HepG2 (cell line): Measurements from ENCODE around the gene CYP4A22. TPM values are rescaled to one million over a fixed set of nuclear protein-coding genes. Genes with fewer than 3 reads are reported as not detected.

ENCODE experiments used
- EZH2 ChIP-seq: conservative IDR thresholded peaks from 2 replicates; pipeline ENCODE4 v1.6.1; 2012; ENCODE audit warnings: mild to moderate bottlenecking, low read depth, low read length, moderate library complexity
- FOXC1 ChIP-seq: sonication (generic); formaldehyde crosslinking; IDR thresholded peaks from 2 replicates; pipeline ENCODE4 v1.8.0; 2022; ENCODE audit warnings: mild to moderate bottlenecking, missing genetic modification reagents, borderline replicate concordance
- HCFC1 ChIP-seq: fragments of 150-350 bp; IDR thresholded peaks from 2 replicates; pipeline ENCODE4 v1.6.1; 2014; ENCODE audit warnings: low read depth, low read length
- HHEX ChIP-seq: IDR thresholded peaks from 2 replicates; pipeline ENCODE4 v1.6.1; 2016; ENCODE audit warnings: control low read depth
- IRF2 ChIP-seq: IDR thresholded peaks from 2 replicates; pipeline ENCODE4 v1.6.1; 2018; ENCODE audit warnings: missing genetic modification reagents, missing compliant biosample characterization
- PPARG ChIP-seq: conservative IDR thresholded peaks from 2 replicates; pipeline ENCODE4 v1.6.1; 2016; ENCODE audit warnings: missing biosample characterization, missing genetic modification reagents
- REL ChIP-seq: sonication (generic); formaldehyde crosslinking; conservative IDR thresholded peaks from 2 replicates; pipeline ENCODE4 v1.8.0; 2022; ENCODE audit warnings: mild to moderate bottlenecking, missing genetic modification reagents, moderate library complexity
- RFXANK ChIP-seq: IDR thresholded peaks from 2 replicates; pipeline ENCODE4 v1.6.1; 2016
- ZBTB42 ChIP-seq: sonication (generic); formaldehyde crosslinking; IDR thresholded peaks from 2 replicates; pipeline ENCODE4 v1.5.0; 2020; ENCODE audit warnings: mild to moderate bottlenecking, missing genetic modification reagents
- ZNF160 ChIP-seq: sonication (generic); formaldehyde crosslinking; IDR thresholded peaks from 2 replicates; pipeline ENCODE4 v1.8.0; 2022; ENCODE audit warnings: mild to moderate bottlenecking, inconsistent platforms, missing genetic modification reagents
- polyA plus RNA-seq, 8 experiments: library from polyadenylated mRNA; depleted of rRNA in 3 of 8; stranded (reverse) in 7 of 8; unstranded in 1 of 8; fragments of >200 nt; fragmentation: Illumina TruSeq in 4 of 8; extraction: Trizol in 4 of 8; gene quantifications; 2 replicates each; pipeline versions ENCODE4 v1.2.1 to v1.2.3, GENCODE V29; 2011 to 2016; ENCODE audit warnings: low read depth in 4 of 8, missing spikeins in 1 of 8, mixed read lengths in 1 of 8; ENCODE audit not compliant: insufficient read depth in 1 of 8
- total RNA-seq, 5 experiments: library from RNA; depleted of rRNA; stranded (reverse); fragments of >200 nt; fragmentation: Illumina TruSeq; extraction: Trizol; gene quantifications; 2 replicates each; pipeline ENCODE4 v1.2.3, GENCODE V29; 2016; ENCODE audit warnings: low read depth in 1 of 5
- TF ChIP-seq, protein P1 (sequence below): sonication (generic); formaldehyde crosslinking; IDR thresholded peaks from 2 replicates; pipeline ENCODE4 v1.5.1; 2020; ENCODE audit warnings: mild to moderate bottlenecking, moderate library complexity, missing genetic modification reagents
- TF ChIP-seq, protein P2 (sequence below): sonication (generic); formaldehyde crosslinking; IDR thresholded peaks from 2 replicates; pipeline ENCODE4 v1.8.0; 2022; ENCODE audit warnings: low read depth, missing genetic modification reagents
- TF ChIP-seq, protein P3 (sequence below): sonication (generic); formaldehyde crosslinking; IDR thresholded peaks from 2 replicates; pipeline ENCODE4 v1.4.0; 2020; ENCODE audit warnings: missing genetic modification reagents, borderline replicate concordance
- TF ChIP-seq, protein P4 (sequence below): sonication (generic); formaldehyde crosslinking; IDR thresholded peaks from 2 replicates; pipeline ENCODE4 v1.4.0; 2020; ENCODE audit warnings: missing genetic modification reagents
- TF ChIP-seq, protein P5 (sequence below), 2 experiments: sonication (generic) in 1 of 2; formaldehyde crosslinking in 1 of 2; IDR thresholded peaks; 2 replicates each; pipeline versions ENCODE4 v1.4.0 to v1.6.1; 2018 to 2020; ENCODE audit warnings: missing genetic modification reagents in 2 of 2, borderline replicate concordance in 1 of 2, low read depth in 1 of 2, mild to moderate bottlenecking in 1 of 2, missing biosample characterization in 1 of 2

The CYP4A22 gene
- total and polyA plus RNA-seq, 2 of the 13 experiments (the other 11 are each of a cell fraction or from before 2014, with no cell fraction given), result not detected

DNA sequence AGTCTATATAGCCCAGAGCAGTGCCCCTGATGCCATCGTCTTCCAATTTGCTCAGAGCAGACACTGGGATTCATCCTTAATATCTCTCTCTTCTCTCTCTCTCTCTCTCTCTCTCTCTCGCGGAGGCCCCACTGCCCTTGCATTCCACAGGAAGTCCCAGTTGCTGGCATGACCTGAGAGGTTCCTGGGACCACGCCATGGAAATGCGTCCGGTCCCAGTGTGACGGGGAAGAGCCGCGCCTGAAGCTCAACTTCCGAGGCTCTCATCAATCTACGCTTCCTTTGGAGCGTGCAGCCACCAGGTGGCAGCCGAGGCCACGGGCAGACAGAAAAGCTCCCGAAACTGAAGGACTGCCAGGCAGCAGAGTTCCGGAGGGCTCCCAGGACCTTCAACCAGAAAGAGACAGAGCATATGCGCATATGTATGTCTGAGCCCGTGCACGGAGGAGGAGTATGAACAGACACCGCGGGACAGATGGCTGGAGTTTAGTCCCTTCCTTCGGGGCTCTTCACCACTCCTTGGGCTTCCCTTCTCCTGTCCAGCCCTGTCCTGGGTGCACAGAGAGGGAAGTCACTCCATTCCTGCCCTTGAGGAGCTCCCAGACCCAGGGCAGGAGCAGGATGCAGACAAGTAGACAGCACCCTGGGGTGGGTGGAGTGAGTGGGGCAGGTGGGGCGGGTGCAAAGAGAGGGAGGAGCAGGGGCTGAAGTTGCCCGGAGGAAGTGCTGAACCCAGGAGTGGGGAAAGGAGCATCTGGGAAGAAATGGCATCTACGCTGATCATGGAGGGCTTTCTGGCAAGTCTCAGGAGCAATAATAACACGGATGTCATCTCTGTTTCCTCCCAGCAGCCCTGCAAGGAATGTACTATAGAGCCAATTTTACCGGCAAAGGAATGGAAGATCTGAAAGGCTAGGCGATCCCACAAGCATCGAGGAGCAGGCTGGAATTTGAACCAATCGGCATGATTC lies 42.1 kb downstream of the CYP4A22 start (continued):
- TF ChIP-seq, protein P1, sequence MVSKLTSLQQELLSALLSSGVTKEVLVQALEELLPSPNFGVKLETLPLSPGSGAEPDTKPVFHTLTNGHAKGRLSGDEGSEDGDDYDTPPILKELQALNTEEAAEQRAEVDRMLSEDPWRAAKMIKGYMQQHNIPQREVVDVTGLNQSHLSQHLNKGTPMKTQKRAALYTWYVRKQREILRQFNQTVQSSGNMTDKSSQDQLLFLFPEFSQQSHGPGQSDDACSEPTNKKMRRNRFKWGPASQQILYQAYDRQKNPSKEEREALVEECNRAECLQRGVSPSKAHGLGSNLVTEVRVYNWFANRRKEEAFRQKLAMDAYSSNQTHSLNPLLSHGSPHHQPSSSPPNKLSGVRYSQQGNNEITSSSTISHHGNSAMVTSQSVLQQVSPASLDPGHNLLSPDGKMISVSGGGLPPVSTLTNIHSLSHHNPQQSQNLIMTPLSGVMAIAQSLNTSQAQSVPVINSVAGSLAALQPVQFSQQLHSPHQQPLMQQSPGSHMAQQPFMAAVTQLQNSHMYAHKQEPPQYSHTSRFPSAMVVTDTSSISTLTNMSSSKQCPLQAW (CRISPR knock-in tag), result peak; percentile 89
- TF ChIP-seq ZBTB42 (CRISPR knock-in tag) (no peak), HCFC1 (peak; percentile 46; the same call in 1 of the 2 replicates), IRF2 (CRISPR knock-in tag) (peak; percentile 87; the same call in 1 of the 2 replicates), PPARG (0 out of 2 replicates have a peak, but pooled peaks have one; percentile 32), RFXANK (CRISPR knock-in tag) (no peak), EZH2 (no peak), ZNF160 (CRISPR knock-in tag) (no peak), HHEX (CRISPR knock-in tag) (no peak), FOXC1 (CRISPR knock-in tag) (no peak), REL (CRISPR knock-in tag) (no peak)
- TF ChIP-seq, protein P2, sequence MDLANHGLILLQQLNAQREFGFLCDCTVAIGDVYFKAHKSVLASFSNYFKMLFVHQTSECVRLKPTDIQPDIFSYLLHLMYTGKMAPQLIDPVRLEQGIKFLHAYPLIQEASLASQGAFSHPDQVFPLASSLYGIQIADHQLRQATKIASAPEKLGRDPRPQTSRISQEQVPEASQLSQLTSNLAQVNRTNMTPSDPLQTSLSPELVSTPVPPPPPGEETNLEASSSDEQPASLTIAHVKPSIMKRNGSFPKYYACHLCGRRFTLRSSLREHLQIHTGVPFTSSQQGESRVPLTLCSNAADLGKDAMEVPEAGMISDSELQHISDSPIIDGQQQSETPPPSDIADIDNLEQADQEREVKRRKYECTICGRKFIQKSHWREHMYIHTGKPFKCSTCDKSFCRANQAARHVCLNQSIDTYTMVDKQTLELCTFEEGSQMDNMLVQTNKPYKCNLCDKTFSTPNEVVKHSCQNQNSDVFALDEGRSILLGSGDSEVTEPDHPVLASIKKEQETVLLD (CRISPR knock-in tag), result no peak
- TF ChIP-seq, protein P3, sequence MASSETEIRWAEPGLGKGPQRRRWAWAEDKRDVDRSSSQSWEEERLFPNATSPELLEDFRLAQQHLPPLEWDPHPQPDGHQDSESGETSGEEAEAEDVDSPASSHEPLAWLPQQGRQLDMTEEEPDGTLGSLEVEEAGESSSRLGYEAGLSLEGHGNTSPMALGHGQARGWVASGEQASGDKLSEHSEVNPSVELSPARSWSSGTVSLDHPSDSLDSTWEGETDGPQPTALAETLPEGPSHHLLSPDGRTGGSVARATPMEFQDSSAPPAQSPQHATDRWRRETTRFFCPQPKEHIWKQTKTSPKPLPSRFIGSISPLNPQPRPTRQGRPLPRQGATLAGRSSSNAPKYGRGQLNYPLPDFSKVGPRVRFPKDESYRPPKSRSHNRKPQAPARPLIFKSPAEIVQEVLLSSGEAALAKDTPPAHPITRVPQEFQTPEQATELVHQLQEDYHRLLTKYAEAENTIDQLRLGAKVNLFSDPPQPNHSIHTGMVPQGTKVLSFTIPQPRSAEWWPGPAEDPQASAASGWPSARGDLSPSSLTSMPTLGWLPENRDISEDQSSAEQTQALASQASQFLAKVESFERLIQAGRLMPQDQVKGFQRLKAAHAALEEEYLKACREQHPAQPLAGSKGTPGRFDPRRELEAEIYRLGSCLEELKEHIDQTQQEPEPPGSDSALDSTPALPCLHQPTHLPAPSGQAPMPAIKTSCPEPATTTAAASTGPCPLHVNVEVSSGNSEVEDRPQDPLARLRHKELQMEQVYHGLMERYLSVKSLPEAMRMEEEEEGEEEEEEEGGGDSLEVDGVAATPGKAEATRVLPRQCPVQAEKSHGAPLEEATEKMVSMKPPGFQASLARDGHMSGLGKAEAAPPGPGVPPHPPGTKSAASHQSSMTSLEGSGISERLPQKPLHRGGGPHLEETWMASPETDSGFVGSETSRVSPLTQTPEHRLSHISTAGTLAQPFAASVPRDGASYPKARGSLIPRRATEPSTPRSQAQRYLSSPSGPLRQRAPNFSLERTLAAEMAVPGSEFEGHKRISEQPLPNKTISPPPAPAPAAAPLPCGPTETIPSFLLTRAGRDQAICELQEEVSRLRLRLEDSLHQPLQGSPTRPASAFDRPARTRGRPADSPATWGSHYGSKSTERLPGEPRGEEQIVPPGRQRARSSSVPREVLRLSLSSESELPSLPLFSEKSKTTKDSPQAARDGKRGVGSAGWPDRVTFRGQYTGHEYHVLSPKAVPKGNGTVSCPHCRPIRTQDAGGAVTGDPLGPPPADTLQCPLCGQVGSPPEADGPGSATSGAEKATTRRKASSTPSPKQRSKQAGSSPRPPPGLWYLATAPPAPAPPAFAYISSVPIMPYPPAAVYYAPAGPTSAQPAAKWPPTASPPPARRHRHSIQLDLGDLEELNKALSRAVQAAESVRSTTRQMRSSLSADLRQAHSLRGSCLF (CRISPR knock-in tag), result no peak
- TF ChIP-seq, protein P4, sequence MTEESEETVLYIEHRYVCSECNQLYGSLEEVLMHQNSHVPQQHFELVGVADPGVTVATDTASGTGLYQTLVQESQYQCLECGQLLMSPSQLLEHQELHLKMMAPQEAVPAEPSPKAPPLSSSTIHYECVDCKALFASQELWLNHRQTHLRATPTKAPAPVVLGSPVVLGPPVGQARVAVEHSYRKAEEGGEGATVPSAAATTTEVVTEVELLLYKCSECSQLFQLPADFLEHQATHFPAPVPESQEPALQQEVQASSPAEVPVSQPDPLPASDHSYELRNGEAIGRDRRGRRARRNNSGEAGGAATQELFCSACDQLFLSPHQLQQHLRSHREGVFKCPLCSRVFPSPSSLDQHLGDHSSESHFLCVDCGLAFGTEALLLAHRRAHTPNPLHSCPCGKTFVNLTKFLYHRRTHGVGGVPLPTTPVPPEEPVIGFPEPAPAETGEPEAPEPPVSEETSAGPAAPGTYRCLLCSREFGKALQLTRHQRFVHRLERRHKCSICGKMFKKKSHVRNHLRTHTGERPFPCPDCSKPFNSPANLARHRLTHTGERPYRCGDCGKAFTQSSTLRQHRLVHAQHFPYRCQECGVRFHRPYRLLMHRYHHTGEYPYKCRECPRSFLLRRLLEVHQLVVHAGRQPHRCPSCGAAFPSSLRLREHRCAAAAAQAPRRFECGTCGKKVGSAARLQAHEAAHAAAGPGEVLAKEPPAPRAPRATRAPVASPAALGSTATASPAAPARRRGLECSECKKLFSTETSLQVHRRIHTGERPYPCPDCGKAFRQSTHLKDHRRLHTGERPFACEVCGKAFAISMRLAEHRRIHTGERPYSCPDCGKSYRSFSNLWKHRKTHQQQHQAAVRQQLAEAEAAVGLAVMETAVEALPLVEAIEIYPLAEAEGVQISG, result peak; percentile 54
- TF ChIP-seq, protein P5, sequence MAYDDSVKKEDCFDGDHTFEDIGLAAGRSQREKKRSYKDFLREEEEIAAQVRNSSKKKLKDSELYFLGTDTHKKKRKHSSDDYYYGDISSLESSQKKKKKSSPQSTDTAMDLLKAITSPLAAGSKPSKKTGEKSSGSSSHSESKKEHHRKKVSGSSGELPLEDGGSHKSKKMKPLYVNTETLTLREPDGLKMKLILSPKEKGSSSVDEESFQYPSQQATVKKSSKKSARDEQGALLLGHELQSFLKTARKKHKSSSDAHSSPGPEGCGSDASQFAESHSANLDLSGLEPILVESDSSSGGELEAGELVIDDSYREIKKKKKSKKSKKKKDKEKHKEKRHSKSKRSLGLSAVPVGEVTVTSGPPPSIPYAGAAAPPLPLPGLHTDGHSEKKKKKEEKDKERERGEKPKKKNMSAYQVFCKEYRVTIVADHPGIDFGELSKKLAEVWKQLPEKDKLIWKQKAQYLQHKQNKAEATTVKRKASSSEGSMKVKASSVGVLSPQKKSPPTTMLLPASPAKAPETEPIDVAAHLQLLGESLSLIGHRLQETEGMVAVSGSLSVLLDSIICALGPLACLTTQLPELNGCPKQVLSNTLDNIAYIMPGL (CRISPR knock-in tag; IDR thresholded peaks at IDR 0.05; ENCODE audit: borderline replicate concordance in 1 of 2, low read depth in 1 of 2), result peak; percentile 88 to 89; a peak in 3 of 4 replicates
